ENCODE data around the gene NACC2.

DNA sequence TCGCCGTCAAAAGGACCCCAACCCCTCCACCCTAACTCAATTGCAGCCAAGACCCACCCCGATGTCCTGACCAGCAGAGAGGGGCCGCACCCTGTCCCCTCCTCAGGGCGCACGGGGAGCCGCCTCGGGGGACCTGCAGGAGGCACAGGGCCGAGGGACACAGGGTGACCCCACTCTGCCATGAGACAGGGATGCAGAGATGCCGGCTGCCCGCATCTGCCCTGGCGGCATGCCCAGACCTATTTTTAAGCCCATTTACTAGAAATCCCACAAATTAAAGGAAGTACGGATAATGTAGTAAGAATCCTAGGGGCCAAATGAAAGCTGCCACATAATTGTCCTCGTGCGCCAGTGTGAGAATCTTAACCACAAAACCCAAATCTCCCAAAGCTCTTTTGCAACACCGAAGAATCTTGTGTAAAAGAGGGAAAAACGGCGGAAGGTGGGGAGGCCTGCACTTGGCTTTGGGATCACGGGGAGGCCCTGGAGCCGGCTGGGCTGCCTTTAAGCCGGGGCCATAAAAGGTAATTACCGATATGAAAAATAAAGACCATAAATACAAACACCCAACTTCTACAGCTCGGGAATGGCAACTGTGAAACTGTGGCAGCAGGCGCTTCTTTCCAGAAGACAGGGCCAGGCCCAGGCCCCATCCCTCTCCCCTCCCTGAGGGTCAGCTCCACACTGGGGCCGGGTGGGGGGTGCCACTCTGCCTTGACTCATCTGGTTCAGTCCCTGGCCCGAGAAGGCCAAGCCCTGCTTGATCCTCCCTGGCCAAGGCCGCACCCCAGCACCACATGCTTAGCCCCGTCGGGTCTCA is 35.0 kb downstream of the NACC2 start:
- TF ChIP-seq EZH2 (IDR thresholded peaks at IDR 0.05; ENCODE audit: borderline replicate concordance, insufficient read depth, low read depth, low read length, poor library complexity, severe bottlenecking), result no peak
- TF ChIP-seq, protein P1, sequence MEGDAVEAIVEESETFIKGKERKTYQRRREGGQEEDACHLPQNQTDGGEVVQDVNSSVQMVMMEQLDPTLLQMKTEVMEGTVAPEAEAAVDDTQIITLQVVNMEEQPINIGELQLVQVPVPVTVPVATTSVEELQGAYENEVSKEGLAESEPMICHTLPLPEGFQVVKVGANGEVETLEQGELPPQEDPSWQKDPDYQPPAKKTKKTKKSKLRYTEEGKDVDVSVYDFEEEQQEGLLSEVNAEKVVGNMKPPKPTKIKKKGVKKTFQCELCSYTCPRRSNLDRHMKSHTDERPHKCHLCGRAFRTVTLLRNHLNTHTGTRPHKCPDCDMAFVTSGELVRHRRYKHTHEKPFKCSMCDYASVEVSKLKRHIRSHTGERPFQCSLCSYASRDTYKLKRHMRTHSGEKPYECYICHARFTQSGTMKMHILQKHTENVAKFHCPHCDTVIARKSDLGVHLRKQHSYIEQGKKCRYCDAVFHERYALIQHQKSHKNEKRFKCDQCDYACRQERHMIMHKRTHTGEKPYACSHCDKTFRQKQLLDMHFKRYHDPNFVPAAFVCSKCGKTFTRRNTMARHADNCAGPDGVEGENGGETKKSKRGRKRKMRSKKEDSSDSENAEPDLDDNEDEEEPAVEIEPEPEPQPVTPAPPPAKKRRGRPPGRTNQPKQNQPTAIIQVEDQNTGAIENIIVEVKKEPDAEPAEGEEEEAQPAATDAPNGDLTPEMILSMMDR (IDR thresholded peaks at IDR 0.05), result no peak
